Neural crest cell (in vitro differentiated cells): ENCODE measurements around the gene FLNC. TPM values are rescaled to one million over a fixed set of nuclear protein-coding genes. Genes with fewer than 3 reads are reported as not detected.

Experiments
- DNase-seq: peaks from one replicate; pipeline ENCODE4 v3.0.0; 2021; ENCODE audit warnings: low read depth, mixed read lengths, low spot score
- H3K27ac Mint-ChIP-seq: one replicate; pipeline ENCODE4 v1.8.0; 2021; ENCODE audit warnings: mild to moderate bottlenecking, mixed read lengths; ENCODE audit not compliant: unreplicated experiment
- H3K27me3 Mint-ChIP-seq: 2 replicates; pipeline ENCODE4 v1.8.0; 2021; ENCODE audit warnings: low read depth, mild to moderate bottlenecking, mixed read lengths
- H3K36me3 Mint-ChIP-seq: 2 replicates; pipeline ENCODE4 v1.8.0; 2021; ENCODE audit warnings: low read depth, mild to moderate bottlenecking, mixed read lengths
- H3K4me1 Mint-ChIP-seq: 2 replicates; pipeline ENCODE4 v1.8.0; 2021; ENCODE audit warnings: mixed read lengths
- H3K4me3 Mint-ChIP-seq: one replicate; pipeline ENCODE4 v1.8.0; 2021; ENCODE audit warnings: mild to moderate bottlenecking, mixed read lengths
- H3K9me3 Mint-ChIP-seq: 2 replicates; pipeline ENCODE4 v1.8.0; 2021; ENCODE audit warnings: mixed read lengths
- total RNA-seq: library from RNA; stranded (reverse); gene quantifications from 2 replicates; pipeline ENCODE4 v1.2.1, GENCODE V29; 2021
- TF ChIP-seq, protein P1 (sequence below): fragments of 200-600 bp; sonication (generic); conservative IDR thresholded peaks from 2 replicates; pipeline ENCODE4 v1.5.0; 2021; ENCODE audit warnings: antibody characterized with exemption, mild to moderate bottlenecking

The FLNC gene
- total RNA-seq, 1 donor from 2014 or later: 5.6 TPM

DNA sequence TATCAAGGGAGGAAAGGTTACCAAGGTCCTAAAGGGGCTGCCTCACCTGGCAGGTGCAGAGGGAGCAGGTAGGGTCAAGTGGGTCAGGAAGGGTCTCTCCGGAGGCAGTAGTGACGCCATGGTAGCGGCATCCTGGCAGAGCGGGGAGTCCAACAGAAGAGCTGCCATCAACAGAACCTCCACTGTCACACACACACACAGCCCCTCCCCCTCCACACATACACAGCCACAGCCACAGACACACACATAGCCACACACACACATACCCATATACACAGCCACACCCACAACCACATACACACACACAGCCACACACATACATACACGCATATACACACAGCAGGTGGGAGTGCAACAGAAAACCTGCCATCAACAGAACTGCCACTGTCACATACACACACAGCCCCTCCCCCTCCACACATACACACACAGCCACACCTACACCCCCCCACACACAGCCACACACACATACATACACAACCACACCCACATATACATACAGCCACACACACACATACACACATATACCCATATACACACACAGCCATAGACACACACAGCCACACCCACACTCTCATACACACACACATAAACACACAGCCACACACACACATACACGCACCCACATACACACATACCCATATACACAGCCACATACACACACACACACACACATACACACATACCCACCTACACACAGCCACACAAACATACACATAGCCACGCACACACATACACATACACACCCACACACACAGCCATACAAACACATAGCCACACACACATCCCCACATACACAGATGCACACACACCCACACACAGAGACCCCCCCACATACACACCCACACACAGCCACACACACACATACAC is 57.2 kb downstream of the FLNC start:
- Mint-ChIP-seq H3K4me3 (no peak overlapping the region), H3K4me1 (peaks cover 4% of the 10 kb centered on the region), H3K27ac (no peak overlapping the region), H3K27me3 (peaks cover 10% of the 10 kb centered on the region), H3K36me3 (no peaks in the 10 kb centered on the region), H3K9me3 (no peaks in the 10 kb centered on the region)
- TF ChIP-seq, protein P1, sequence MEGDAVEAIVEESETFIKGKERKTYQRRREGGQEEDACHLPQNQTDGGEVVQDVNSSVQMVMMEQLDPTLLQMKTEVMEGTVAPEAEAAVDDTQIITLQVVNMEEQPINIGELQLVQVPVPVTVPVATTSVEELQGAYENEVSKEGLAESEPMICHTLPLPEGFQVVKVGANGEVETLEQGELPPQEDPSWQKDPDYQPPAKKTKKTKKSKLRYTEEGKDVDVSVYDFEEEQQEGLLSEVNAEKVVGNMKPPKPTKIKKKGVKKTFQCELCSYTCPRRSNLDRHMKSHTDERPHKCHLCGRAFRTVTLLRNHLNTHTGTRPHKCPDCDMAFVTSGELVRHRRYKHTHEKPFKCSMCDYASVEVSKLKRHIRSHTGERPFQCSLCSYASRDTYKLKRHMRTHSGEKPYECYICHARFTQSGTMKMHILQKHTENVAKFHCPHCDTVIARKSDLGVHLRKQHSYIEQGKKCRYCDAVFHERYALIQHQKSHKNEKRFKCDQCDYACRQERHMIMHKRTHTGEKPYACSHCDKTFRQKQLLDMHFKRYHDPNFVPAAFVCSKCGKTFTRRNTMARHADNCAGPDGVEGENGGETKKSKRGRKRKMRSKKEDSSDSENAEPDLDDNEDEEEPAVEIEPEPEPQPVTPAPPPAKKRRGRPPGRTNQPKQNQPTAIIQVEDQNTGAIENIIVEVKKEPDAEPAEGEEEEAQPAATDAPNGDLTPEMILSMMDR: no peak
- DNase-seq: no peak

DNA sequence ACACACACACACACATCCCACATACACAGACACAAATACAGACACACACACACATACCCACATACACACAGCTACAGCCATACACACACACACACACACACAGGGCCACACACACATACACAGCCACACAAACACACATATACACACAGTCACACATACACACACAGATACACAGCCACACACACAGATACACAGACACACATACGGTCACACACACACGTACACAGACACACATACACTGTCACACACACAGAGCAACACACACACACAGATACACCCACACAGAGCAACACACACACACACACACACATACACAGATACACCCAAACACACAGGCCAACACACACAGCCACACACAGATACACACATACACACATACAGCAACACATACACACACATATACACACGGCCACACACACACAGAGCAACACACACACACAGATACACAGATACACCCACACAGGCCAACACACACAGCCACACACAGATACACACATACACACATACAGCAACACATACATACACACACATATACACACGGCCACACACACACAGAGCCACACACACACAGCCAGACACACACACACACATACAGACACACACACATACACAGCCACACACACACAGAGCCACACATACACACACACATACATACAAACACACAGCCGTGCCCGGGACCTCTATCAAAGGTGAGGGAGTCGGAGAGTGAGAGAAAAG is 58.0 kb downstream of the FLNC start:
- Mint-ChIP-seq H3K27ac (no peak overlapping the region), H3K4me1 (peaks cover 4% of the 10 kb centered on the region), H3K9me3 (no peaks in the 10 kb centered on the region), H3K4me3 (no peak overlapping the region), H3K36me3 (no peaks in the 10 kb centered on the region), H3K27me3 (peaks cover 16% of the 10 kb centered on the region)
- TF ChIP-seq, protein P1: no peak
- DNase-seq: no peak

DNA sequence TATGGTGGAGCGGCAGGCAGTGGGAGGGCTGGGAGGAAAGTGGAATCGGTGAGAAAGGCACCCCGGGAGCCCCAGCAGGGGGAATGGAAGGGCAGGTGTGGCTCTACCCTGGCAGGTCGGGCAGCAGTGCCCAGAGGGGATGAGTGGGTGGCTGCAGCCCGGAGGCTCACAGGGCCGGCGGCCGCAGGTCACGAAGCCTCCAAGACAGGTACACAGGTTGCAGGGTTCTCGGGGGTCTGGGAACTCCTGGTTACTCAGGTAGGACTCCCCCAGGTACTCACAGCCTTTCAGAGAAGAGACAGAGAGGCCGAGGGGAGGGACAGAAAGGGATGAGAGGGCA is 58.5 kb downstream of the FLNC start:
- no peaks in the 10 kb centered on the region for H3K36me3 Mint-ChIP-seq
- H3K4me3 Mint-ChIP-seq: no peak overlapping the region
- no peak overlapping the region for H3K27ac Mint-ChIP-seq
- no peaks in the 10 kb centered on the region for H3K9me3 Mint-ChIP-seq
- H3K27me3 Mint-ChIP-seq: peaks cover 16% of the 10 kb centered on the region
- TF ChIP-seq, protein P1: no peak
- H3K4me1 Mint-ChIP-seq: peaks cover 4% of the 10 kb centered on the region
- DNase-seq: no peak

DNA sequence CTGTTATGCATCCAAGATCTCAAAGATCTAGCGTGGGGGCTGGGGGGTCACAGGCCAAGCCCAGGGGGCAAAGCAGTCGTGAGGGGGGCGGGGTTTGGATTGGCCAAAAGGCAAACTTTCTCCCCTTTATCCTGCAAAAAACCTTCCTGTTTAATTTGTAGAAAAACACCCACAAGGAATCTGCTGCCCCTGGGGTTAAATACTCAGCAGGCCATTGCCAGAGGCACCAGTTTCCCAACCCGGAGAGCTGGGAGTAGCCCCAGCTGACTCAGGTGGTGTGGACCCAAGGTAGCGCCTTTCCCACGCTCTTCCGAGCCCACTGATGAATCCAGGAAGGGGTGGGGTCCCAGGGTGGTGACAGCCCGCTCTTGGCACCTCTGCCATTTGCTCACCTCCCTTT is 58.9 kb downstream of the FLNC start:
- H3K36me3 Mint-ChIP-seq: no peaks in the 10 kb centered on the region
- H3K4me3 Mint-ChIP-seq: no peak overlapping the region
- H3K9me3 Mint-ChIP-seq: no peaks in the 10 kb centered on the region
- no peak for DNase-seq
- H3K27ac Mint-ChIP-seq: no peak overlapping the region
- H3K27me3 Mint-ChIP-seq: peaks cover 16% of the 10 kb centered on the region
- TF ChIP-seq, protein P1: no peak
- H3K4me1 Mint-ChIP-seq: peaks cover 3% of the 10 kb centered on the region

DNA sequence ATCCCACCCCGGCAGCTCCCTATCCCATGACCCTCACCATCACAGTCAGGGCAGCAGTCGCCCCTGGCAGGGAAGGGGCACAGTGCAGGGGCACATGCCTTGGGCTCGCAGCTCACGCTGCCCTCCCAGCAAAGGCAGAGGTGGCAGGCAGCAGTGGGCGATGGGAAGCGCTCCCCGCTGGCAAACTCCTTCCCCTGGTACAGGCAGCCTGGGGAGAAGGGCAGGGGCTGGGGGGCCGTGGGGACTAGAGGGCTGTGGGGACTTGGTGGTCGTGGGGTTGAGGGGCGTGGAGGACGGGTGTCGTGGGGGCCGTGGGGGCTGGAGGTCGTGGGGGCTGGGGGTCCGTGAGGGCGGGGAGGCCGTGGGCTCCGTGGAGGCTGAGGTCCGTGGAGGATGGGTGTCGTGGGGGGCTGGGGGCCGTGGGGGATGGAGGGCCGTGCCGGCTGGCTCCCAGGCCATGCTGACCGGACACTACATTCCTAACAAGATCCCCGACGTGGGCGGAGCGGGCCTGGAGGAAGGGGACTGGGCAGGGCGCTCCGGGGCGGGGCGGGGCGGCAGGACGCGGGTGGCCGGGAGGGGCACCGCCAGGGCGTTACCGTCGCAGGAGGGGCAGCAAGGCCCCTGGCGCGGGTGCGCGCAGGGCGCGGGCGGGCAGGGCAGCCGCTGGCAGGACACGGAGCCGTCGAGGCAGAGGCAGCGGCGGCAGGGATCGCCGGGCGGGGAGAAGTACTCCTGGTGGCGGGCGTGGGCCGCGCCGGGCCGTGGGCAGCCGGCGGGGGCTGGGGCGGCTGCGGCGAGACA is 60.3 kb downstream of the FLNC start:
- H3K27me3 Mint-ChIP-seq: peaks cover 16% of the 10 kb centered on the region
- H3K4me3 Mint-ChIP-seq: no peak overlapping the region
- H3K27ac Mint-ChIP-seq: no peak overlapping the region
- DNase-seq: no peak
- H3K9me3 Mint-ChIP-seq: no peaks in the 10 kb centered on the region
- no peaks in the 10 kb centered on the region for H3K36me3 Mint-ChIP-seq
- H3K4me1 Mint-ChIP-seq: no peaks in the 10 kb centered on the region
- TF ChIP-seq, protein P1: peak; percentile 24
